ENCODE results near the gene ZNF630. TPM values are rescaled to one million over a fixed set of nuclear protein-coding genes. Genes with fewer than 3 reads are reported as not detected.

The ZNF630 gene
- total and polyA plus RNA-seq, 2 of the 8 experiments (the other 6 are each of a cell fraction or from before 2014, with no cell fraction given): 0.67 to 2.2 TPM

- Histone ChIP-seq H3K27me3 (replicated peaks in 1 of 4; ENCODE audit: control insufficient read depth in 3 of 4, extremely low read depth in 1 of 4, insufficient read depth in 3 of 4, low read length in 3 of 4) (no peaks in the 10 kb centered on the region), H3K4me1 (replicated peaks in 1 of 4; ENCODE audit: control insufficient read depth in 3 of 4, insufficient read depth in 4 of 4, low read length in 3 of 4) (no peaks in the 10 kb centered on the region), H3K14ac (ENCODE audit: insufficient read length) (no peak overlapping the region), H2BK20ac (ENCODE audit: low read length) (no peak overlapping the region), H2BK12ac (ENCODE audit: low read depth, low read length) (no peak overlapping the region), H3K4me2 (ENCODE audit: insufficient read depth in 1 of 2, low read depth in 2 of 2, low read length in 2 of 2) (no peak overlapping the region), H3K4me3 (ENCODE audit: extremely low read depth in 1 of 4, insufficient read depth in 2 of 4, low read depth in 3 of 4, low read length in 4 of 4) (no peak overlapping the region), H3K79me1 (ENCODE audit: low read depth, low read length) (no peaks in the 10 kb centered on the region), H3K56ac (replicated peaks; ENCODE audit: insufficient read length, low read depth, low read length) (no peak overlapping the region), H3K18ac (ENCODE audit: extremely low read depth, low read length) (no peak overlapping the region), H2BK5ac (ENCODE audit: low read depth, low read length) (no peak overlapping the region), H2AFZ (ENCODE audit: low read length) (no peak overlapping the region), H3K23ac (ENCODE audit: insufficient read length) (no peak overlapping the region), H3K23me2 (ENCODE audit: low read depth, low read length) (no peaks in the 10 kb centered on the region), H4K5ac (ENCODE audit: insufficient read length, low read depth, low read length) (no peak overlapping the region), H4K91ac (replicated peaks; ENCODE audit: insufficient read length, low read length) (no peak overlapping the region), H4K8ac (ENCODE audit: extremely low read depth, insufficient read depth, low read length) (no peak overlapping the region), H3K9me3 (ENCODE audit: insufficient read depth in 2 of 2, low read depth in 1 of 2, low read length in 1 of 2) (no peaks in the 10 kb centered on the region), H3K9ac (replicated peaks in 1 of 4; ENCODE audit: extremely low read depth in 1 of 4, low read depth in 3 of 4, low read length in 3 of 4) (no peak overlapping the region), H4K20me1 (replicated peaks in 1 of 2; ENCODE audit: control insufficient read depth in 1 of 2, insufficient read depth in 2 of 2, low read length in 2 of 2) (no peaks in the 10 kb centered on the region), H3K79me2 (ENCODE audit: control insufficient read depth in 1 of 2, insufficient read depth in 2 of 2, low read length in 2 of 2) (no peaks in the 10 kb centered on the region), H3K27ac (ENCODE audit: low read depth, low read length) (no peak overlapping the region), H2BK15ac (ENCODE audit: low read length) (no peak overlapping the region), H2AK5ac (ENCODE audit: low read depth, low read length) (no peak overlapping the region), H3K4ac (replicated peaks; ENCODE audit: insufficient read length, low read depth, low read length) (no peak overlapping the region), H3K36me3 (ENCODE audit: control insufficient read depth in 2 of 4, insufficient read depth in 4 of 4, low read length in 3 of 4) (no peaks in the 10 kb centered on the region), H2BK120ac (replicated peaks; ENCODE audit: low read depth, low read length) (no peak overlapping the region)
- no peak for FAIRE-seq
- ChIA-PET POLR2A (ENCODE audit: partially characterized antibody) (no interaction called here), CTCF (ENCODE audit: partially characterized antibody) (no interaction called here)
- no peak for DNase-seq (ENCODE audit: low read depth in 1 of 2, low spot score in 2 of 2)
- TF ChIP-seq SP1 (IDR thresholded peaks at IDR 0.05; ENCODE audit: low read depth, low read length): no peak
- TF ChIP-seq TBP (IDR thresholded peaks at IDR 0.05; ENCODE audit: low read depth, low read length): no peak
- no peak for TF ChIP-seq RXRA (IDR thresholded peaks at IDR 0.05; ENCODE audit: insufficient read depth, low read depth, low read length)
- no peak for TF ChIP-seq USF2 (IDR thresholded peaks at IDR 0.05; ENCODE audit: low read length)
- TF ChIP-seq HDAC2 (IDR thresholded peaks at IDR 0.05; ENCODE audit: borderline replicate concordance in 1 of 2, low read depth in 2 of 2, low read length in 2 of 2): no peak
- TF ChIP-seq MAFK (IDR thresholded peaks at IDR 0.05; ENCODE audit: low read depth, low read length): no peak
- TF ChIP-seq KDM5A (IDR thresholded peaks at IDR 0.05; ENCODE audit: low read length): no peak
- no peak for TF ChIP-seq ASH2L (IDR thresholded peaks at IDR 0.05; ENCODE audit: low read length)
- TF ChIP-seq MAX (IDR thresholded peaks at IDR 0.05): no peak
- TF ChIP-seq POU5F1 (IDR thresholded peaks at IDR 0.05; ENCODE audit: low read depth, low read length): no peak
- no peak for TF ChIP-seq PHF8 (conservative IDR thresholded peaks at IDR 0.05; ENCODE audit: low read depth, low read length)
- no peak for TF ChIP-seq ATF3 (IDR thresholded peaks at IDR 0.05; ENCODE audit: insufficient read depth, low read depth, low read length)
These were observed 14.6 kb upstream of the ZNF630 start for GRCh38 chrX:48086082-48086481.

All from H1 (cell line).